Type B pancreatic cell (in vitro differentiated cells): ENCODE data around the gene MVB12A. TPM values are rescaled to one million over a fixed set of nuclear protein-coding genes. Genes with fewer than 3 reads are reported as not detected.

Source experiments
- DNase-seq: peaks from one replicate; pipeline ENCODE4 v3.0.0; 2021; ENCODE audit warnings: mixed read lengths; ENCODE audit not compliant: unreplicated experiment; ENCODE audit errors: extremely low spot score
- H3K27ac Mint-ChIP-seq: 2 replicates; pipeline ENCODE4 v1.8.0; 2021; ENCODE audit warnings: mild to moderate bottlenecking, mixed read lengths
- H3K27me3 Mint-ChIP-seq: 2 replicates; pipeline ENCODE4 v1.8.0; 2021; ENCODE audit warnings: mixed read lengths
- H3K36me3 Mint-ChIP-seq: 2 replicates; pipeline ENCODE4 v1.8.0; 2021; ENCODE audit warnings: mixed read lengths
- H3K4me1 Mint-ChIP-seq: one replicate; pipeline ENCODE4 v1.8.0; 2021; ENCODE audit warnings: mixed read lengths; ENCODE audit not compliant: unreplicated experiment
- H3K4me3 Mint-ChIP-seq: 2 replicates; pipeline ENCODE4 v1.8.0; 2021; ENCODE audit warnings: mild to moderate bottlenecking, mixed read lengths
- H3K9me3 Mint-ChIP-seq: 2 replicates; pipeline ENCODE4 v1.8.0; 2021; ENCODE audit warnings: mixed read lengths
- total RNA-seq: library from RNA; stranded (reverse); gene quantifications from 2 replicates; pipeline ENCODE4 v1.2.1, GENCODE V29; 2021; ENCODE audit warnings: low replicate concordance
- TF ChIP-seq, protein P1 (sequence below): fragments of 200-600 bp; sonication (generic); conservative IDR thresholded peaks from 2 replicates; pipeline ENCODE4 v1.5.0; 2021; ENCODE audit warnings: antibody characterized with exemption, mild to moderate bottlenecking

Gene MVB12A
- total RNA-seq, 1 donor from 2014 or later: 37.7 TPM

- no peak overlapping the region for H3K4me3 Mint-ChIP-seq
- no peak for DNase-seq
- H3K27ac Mint-ChIP-seq: no peak overlapping the region
- H3K36me3 Mint-ChIP-seq: no peaks in the 10 kb centered on the region
- H3K4me1 Mint-ChIP-seq: no peaks in the 10 kb centered on the region
- TF ChIP-seq, protein P1, sequence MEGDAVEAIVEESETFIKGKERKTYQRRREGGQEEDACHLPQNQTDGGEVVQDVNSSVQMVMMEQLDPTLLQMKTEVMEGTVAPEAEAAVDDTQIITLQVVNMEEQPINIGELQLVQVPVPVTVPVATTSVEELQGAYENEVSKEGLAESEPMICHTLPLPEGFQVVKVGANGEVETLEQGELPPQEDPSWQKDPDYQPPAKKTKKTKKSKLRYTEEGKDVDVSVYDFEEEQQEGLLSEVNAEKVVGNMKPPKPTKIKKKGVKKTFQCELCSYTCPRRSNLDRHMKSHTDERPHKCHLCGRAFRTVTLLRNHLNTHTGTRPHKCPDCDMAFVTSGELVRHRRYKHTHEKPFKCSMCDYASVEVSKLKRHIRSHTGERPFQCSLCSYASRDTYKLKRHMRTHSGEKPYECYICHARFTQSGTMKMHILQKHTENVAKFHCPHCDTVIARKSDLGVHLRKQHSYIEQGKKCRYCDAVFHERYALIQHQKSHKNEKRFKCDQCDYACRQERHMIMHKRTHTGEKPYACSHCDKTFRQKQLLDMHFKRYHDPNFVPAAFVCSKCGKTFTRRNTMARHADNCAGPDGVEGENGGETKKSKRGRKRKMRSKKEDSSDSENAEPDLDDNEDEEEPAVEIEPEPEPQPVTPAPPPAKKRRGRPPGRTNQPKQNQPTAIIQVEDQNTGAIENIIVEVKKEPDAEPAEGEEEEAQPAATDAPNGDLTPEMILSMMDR: peak; percentile 76
- no peaks in the 10 kb centered on the region for H3K27me3 Mint-ChIP-seq
- no peaks in the 10 kb centered on the region for H3K9me3 Mint-ChIP-seq
These were observed 21.6 kb downstream of the MVB12A start for GRCh38 chr19:17441241-17442021.

GRCh38 chr19:17445526-17446165, 25.8 kb downstream of the MVB12A start:
- Mint-ChIP-seq H3K4me1 (peaks cover 5% of the 10 kb centered on the region), H3K4me3 (no peak overlapping the region), H3K27ac (no peak overlapping the region), H3K27me3 (peaks cover 17% of the 10 kb centered on the region), H3K9me3 (peaks cover 4% of the 10 kb centered on the region), H3K36me3 (no peaks in the 10 kb centered on the region)
- no peak for DNase-seq
- TF ChIP-seq, protein P1: no peak

- TF ChIP-seq, protein P1: no peak
- Mint-ChIP-seq H3K36me3 (no peaks in the 10 kb centered on the region), H3K27me3 (peaks cover 23% of the 10 kb centered on the region), H3K4me3 (peak overlapping the region; percentile 68), H3K27ac (no peak overlapping the region), H3K9me3 (peaks cover 4% of the 10 kb centered on the region), H3K4me1 (peaks cover 5% of the 10 kb centered on the region)
- no peak for DNase-seq
These were observed 27.9 kb downstream of the MVB12A start for GRCh38 chr19:17447704-17448130.

GRCh38 chr19:17448131-17448967, 28.5 kb downstream of the MVB12A start, which contains the start of gene TMEM221:
TSS of gene TMEM221 (minus strand) at chr19:17448668. CDS start at chr19:17448462, 206 bp downstream.
- Mint-ChIP-seq H3K27me3 (peaks cover 24% of the 10 kb centered on the region), H3K9me3 (peaks cover 4% of the 10 kb centered on the region), H3K4me1 (peaks cover 6% of the 10 kb centered on the region), H3K4me3 (peak within 1 kb of the TSS; percentile 72), H3K36me3 (no peaks in the 10 kb centered on the region), H3K27ac (no peak within 1 kb of the TSS)
- DNase-seq: no peak
- TF ChIP-seq, protein P1: peak; percentile 72

DNA sequence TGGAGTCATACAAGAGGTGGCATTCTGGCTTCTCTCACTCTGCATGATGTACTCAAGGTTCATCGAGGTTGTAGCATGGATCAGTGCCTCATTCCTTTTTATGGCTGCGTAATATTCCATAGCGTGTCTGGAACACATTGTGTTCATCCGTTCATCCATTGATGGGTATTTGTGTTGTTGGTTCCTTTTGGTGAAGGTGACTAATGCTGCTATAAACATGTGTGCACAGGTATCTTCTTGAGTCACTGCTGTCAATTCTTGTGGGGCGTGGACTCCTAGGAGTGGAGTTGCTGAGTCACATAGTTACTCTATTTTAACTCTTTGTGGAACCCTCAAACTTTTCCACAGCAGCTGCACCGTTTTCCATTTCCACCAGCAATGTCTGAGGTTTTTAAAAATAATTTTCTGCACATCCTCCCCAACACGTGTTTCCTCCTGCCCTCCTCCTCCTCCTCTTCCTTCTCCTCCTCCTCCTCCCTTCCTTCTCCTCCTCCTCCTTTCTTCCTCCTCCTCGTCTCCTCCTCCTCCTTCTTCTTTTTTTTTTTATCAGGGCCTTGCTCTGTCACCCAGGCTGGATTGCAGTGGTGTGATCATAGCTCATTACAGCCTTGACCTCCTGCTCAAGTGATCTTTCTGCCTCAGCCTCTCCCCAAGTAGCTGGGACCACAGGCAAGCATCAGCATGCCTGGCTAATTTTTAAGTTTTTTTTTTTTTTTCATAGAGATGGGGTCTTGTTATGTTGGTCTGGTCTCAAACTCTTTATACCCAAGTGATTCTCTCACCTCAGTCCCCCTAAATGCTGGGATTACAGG, 30.6 kb downstream of the MVB12A start:
- Mint-ChIP-seq H3K27ac (peak overlapping the region; percentile 78), H3K4me1 (peaks cover 8% of the 10 kb centered on the region), H3K4me3 (peak overlapping the region; percentile 82), H3K36me3 (no peaks in the 10 kb centered on the region), H3K9me3 (peaks cover 4% of the 10 kb centered on the region), H3K27me3 (peaks cover 43% of the 10 kb centered on the region)
- TF ChIP-seq, protein P1: no peak
- no peak for DNase-seq
